Fibroblast of mammary gland (primary cell): Measurements from ENCODE around the gene VRK3.
"Not testable (repeated sequence)": the region's sequence is repeated elsewhere in the genome, so short reads cannot be mapped to it uniquely, and the experiment has no call there.

ENCODE experiments used
- DNase-seq: peaks from one replicate; pipeline ENCODE4 v3.0.0-alpha.2; 2010; ENCODE audit warnings: low read depth
- H3K4me3 ChIP-seq: 2 replicates; pipeline ENCODE4 v1.5.1; 2011; ENCODE audit warnings: low read depth, mild to moderate bottlenecking, low read length, moderate library complexity; ENCODE audit not compliant: control insufficient read depth
- TF ChIP-seq, protein P1 (sequence below): conservative IDR thresholded peaks from 2 replicates; pipeline ENCODE4 v1.5.1; 2011; ENCODE audit warnings: low read depth, low read length, inconsistent platforms; ENCODE audit not compliant: control insufficient read depth, insufficient read depth

Gene VRK3

DNA sequence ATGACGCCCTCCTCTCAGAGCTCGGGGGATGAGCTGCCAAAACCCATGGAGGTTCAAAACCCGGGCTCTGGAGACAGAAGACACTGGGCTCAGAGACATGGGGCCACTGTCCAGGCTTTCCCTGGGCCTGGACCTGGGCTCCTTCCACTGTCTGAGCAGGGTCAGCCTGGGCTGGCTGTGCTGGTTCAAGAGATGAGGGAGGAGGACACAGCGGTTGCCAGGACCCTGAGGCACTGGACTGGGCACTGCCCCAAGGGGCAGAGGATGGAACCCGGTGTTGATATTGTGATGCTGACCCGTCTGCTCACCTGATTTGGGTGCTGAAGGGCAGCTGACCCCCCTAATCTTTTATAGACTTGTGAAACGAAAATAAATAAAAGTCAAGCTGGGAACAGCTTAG lies 50.1 kb downstream of the VRK3 start:
- TF ChIP-seq, protein P1, sequence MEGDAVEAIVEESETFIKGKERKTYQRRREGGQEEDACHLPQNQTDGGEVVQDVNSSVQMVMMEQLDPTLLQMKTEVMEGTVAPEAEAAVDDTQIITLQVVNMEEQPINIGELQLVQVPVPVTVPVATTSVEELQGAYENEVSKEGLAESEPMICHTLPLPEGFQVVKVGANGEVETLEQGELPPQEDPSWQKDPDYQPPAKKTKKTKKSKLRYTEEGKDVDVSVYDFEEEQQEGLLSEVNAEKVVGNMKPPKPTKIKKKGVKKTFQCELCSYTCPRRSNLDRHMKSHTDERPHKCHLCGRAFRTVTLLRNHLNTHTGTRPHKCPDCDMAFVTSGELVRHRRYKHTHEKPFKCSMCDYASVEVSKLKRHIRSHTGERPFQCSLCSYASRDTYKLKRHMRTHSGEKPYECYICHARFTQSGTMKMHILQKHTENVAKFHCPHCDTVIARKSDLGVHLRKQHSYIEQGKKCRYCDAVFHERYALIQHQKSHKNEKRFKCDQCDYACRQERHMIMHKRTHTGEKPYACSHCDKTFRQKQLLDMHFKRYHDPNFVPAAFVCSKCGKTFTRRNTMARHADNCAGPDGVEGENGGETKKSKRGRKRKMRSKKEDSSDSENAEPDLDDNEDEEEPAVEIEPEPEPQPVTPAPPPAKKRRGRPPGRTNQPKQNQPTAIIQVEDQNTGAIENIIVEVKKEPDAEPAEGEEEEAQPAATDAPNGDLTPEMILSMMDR = no peak
- H3K4me3 ChIP-seq = no peak overlapping the region

DNA sequence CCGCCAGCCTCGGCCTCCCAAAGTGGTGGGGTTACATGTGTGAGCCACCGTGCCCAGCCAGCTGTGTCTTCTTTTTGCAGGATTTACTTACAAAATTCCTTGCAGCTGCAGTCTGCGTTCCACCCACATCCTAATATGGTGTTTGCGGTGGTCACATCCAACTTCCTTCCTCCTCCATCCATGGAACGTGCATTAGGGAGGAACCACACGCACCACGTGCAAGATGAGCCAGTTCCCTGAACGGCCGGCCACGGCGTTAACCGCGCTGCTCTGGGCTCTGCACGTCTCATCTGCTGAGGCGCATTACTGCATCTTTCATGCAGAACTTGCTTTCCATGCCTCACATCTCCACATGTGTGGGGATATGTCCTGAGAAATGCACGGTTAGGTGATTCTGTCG lies 51.2 kb downstream of the VRK3 start:
- no peak overlapping the region for H3K4me3 ChIP-seq
- TF ChIP-seq, protein P1 = no peak
- DNase-seq = no peak

More for the DNA sequence above, 50.1 kb downstream of the VRK3 start:
- no peak for DNase-seq

GRCh38 chr19:49972841-49973240 lies 52.3 kb downstream of the VRK3 start:
- H3K4me3 ChIP-seq = no peak overlapping the region
- DNase-seq = no peak
- TF ChIP-seq, protein P1 = no peak

DNA sequence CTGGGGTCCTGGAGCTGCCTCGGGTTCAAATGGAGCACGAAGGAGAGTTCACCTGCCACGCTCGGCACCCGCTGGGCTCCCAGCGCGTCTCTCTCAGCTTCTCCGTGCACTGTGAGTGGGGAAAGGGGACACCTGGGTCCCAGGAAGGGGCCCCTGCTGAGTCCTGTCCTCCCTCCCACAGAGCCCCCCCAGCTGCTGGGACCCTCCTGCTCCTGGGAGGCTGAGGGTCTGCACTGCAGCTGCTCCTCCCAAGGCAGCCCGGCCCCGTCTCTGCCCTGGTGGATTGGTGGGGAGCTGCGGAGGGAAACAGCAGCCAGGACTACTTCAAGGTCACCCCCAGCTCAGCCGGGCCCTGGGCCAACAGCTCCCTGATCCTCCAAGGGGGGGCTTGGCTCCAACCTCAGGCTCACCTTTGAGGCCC lies 53.2 kb downstream of the VRK3 start:
- TF ChIP-seq, protein P1 = no peak
- no peak for DNase-seq

DNA sequence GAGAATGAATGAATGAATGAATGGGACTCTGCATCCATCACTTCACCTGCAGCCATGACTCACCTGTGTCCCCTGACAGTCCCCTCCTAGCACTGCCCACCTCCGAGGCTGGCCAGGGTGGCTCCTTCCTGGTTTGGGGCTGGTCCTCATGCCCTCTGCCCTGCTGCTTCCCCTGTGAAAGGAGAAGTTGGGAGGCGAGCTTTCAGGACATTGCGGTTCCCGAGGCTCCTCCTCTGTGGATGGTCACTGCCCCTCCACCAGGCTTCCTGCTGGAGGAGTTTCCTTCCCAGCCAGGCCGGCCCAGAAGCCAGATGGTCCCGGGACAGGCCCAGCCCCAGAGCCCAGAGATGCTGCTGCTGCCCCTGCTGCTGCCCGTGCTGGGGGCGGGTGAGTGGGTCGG lies 55.8 kb downstream of the VRK3 start:
- not testable (repeated sequence) for DNase-seq, H3K4me3 ChIP-seq

More for the DNA sequence above, 53.2 kb downstream of the VRK3 start:
- no peak overlapping the region for H3K4me3 ChIP-seq

- DNase-seq = no peak
- TF ChIP-seq, protein P1 = no peak
- H3K4me3 ChIP-seq = no peak overlapping the region
Observed at GRCh38 chr19:49968279-49968922, 56.8 kb downstream of the VRK3 start.

- not testable (repeated sequence) for DNase-seq
Observed at GRCh38 chr19:49960980-49961379, 64.2 kb downstream of the VRK3 start, which contains the start of gene SIGLEC11. Gene SIGLEC11 (minus strand): TSS chr19:49961172. CDS start chr19:49961081, 91 bp downstream.

DNA sequence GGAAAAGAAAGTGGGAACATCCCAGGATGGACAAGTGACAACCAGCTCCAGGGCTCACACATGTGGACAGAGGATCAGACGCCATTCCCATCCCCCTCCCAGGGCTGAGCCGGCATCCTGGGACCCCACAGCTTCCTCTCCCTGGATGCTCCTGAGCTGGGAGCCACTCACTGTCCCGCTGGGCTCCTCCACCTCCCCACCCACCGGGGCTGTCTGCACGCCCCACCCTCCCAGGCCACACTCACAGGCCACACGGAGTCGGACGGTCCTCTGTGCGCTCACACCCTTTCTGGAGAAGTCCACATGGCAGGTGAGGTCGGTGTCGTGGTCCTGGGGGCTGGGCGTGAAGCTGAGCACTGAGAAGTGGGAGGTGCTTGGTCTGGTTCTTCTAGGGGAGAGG lies 65.3 kb downstream of the VRK3 start:
- not testable (repeated sequence) for H3K4me3 ChIP-seq, DNase-seq

More at GRCh38 chr19:49960980-49961379, 64.2 kb downstream of the VRK3 start, which contains the start of gene SIGLEC11:
- H3K4me3 ChIP-seq = not testable (repeated sequence)

DNA sequence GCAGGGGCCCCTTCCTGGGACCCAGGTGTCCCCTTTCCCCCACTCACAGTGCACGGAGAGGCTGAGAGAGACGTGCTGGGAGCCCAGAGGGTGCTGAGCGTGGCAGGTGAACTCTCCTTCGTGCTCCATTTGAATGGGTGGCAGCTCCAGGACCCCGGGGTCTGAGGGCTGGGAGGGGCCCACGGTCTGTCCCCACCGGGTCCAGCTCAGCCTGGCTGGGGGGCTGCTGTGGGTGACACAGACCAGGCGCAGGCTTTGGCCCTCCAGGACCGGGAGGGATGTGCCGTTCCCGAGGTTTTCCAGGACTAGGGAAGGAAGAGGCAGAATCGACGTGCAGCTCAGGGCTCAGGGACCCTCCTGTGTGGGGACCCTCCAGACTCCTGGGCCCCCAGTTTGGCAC lies 66.6 kb downstream of the VRK3 start:
- not testable (repeated sequence) for DNase-seq, H3K4me3 ChIP-seq

DNA sequence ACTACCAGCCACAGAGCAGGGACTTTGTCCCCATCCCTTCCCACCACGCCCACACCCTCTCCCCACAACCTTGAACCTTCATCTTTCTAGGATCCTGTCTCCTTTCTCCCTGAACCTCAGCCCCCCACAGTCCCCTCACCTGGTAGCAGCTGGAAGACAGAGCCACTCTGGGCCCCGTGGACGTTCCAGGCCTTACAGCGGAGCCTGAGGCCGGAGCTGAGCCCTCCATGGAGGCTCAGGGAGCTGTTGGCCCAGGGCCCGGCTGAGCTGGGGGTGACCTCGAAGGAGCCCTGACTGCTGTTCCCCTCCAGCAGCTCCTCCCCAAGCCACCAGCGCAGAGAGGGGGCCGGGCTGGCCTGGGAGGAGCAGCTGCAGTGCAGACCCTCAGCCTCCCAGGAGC lies 67.0 kb downstream of the VRK3 start:
- not testable (repeated sequence) for DNase-seq, H3K4me3 ChIP-seq
